Activated T-cell treated with anti-CD3 and anti-CD28 coated beads, Interleukin-2, amount 50 U/mL, for 1 hour (primary cell): ENCODE results near the gene OTUD4.
"Not testable (repeated sequence)": the region's sequence is repeated elsewhere in the genome, so short reads cannot be mapped to it uniquely, and the experiment has no call there.

Experiments
- DNase-seq: peaks from one replicate; pipeline ENCODE4 v3.0.0-alpha.2; 2020

OTUD4 gene

GRCh38 chr4:145177906-145178538 lies 2.4 kb downstream of the OTUD4 start:
- DNase-seq = no peak

DNA sequence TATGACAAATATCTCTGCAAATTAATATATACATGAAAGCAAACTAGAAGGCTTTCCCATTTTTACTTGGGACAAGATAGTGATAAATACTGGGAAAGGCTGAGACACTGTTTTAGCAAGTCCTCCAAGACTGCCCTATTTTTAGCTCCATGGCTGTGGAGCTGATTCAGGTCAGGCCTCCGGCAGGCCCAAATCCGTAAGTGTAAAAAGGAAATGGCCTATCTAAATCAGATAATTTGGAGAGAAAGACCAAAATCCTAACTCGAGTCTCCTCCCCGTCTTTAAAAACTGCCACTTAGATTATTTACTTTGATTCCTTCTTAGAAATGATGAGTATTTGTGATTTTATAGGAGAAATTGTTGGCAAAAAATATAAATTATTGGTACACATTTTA lies 2.9 kb downstream of the OTUD4 start:
- no peak for DNase-seq

DNA sequence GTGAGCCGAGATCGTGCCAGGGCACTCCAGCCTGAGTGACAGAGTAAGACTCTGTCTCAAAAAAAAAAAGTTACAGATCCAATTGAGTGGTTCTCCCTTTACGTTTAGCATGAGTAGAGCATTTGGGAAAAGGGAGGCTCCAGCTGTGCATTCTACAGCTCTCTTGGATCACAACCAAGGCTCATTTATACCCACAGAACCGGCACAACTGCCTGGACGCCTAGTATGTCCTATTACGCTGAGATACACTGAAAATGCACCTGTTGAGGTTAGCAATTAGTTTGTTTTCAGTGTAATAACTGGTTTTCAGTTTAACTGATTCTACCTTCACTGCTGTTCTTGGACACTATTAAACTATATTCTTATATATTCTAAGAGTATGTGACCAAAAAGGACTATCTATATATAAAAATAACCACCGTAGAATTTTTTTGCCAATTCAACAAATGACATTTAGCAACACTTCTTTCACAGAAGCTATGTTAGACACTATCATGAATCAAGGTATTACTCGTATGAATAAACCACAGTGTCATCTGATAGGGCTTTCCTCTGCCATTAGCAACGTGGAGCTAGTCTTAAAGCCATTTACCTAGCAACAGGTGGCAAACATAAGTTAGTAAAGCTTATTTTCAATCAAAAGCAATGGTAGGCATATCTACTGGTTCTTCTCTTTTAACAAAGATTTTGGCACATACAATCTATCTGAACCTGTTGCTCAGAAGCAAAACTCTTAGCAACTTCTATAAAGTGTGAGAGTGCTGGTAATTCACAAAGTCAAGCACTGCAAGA lies 3.6 kb downstream of the OTUD4 start:
- DNase-seq = no peak

DNA sequence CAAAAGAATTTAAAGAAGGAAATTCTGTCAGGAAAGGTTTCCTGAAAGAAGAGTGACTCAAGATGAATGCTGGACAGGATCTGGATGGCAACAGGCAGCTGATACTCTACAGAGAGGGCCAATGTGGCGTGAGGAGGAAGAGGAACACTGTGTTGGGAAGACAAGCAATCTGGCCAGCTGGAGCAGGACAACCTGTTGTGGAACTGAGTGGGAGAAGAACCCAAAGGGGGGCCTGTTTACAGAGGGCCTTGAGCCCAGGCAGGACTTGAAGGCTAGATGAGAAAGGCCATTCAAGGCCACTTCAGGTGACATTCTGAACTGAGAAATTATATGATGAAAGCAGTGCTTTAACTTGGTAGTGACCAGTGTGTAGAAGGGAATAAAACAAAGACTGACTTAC lies 8.5 kb downstream of the OTUD4 start:
- DNase-seq = no peak

DNA sequence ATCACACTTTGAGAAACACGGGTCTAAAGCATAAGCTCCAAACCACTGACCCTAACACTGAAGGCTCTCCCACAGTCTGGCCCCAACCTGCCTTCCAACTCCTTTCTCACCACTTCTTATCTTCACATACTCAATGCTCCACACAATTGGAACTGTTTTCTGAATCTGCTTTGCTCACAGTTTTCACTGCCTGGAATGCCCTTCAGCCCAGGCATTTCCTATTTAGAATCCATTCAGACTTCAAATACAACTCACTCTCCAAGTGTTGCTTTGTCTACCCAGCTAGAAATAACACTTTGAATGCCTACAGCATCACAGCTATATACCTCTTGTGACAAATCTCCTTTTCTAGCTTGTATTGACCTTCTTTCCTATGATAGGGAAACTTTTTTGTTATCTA lies 10.2 kb downstream of the OTUD4 start:
- no peak for DNase-seq

- no peak for DNase-seq
These were observed 11.7 kb downstream of the OTUD4 start for GRCh38 chr4:145168581-145169187.

DNA sequence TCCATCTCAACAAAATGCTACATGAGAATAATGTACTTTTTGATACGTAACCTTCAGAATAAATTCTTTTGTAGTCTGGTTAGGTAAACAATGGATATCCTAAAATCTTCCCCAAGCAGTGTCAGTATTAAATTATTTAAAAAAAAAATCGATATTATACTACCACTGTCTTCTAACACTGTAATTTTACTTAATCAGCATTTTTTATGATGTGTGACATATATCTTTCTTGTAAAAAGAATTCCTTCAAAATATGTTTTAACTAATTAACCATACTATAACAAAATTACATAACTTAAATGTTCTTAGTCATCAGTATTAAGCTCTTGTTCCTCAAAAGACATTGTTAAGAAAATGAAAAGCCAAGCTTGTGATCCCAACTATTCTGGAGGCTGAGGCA lies 12.5 kb downstream of the OTUD4 start:
- no peak for DNase-seq

- no peak for DNase-seq
These were observed 18.8 kb downstream of the OTUD4 start for GRCh38 chr4:145161549-145161948.

DNA sequence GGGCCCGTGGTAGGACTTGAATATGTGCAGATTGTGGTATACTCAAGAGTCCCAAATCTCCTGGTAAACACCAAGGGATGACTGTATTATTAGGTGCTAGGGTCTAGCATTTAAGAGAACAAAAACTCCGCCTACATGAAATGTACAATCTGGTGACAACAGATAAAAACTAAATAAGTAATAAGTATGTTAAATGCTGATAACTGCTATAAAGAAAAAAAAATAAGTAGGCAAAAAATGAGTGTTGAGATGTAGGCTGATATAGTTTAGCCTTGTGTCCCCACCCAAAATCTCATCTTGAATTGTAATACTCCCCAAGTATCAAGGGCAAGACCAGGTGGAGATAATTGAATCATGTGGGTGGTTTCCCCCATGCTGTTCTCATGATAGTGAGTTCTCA lies 23.4 kb downstream of the OTUD4 start:
- DNase-seq = no peak

- DNase-seq = no peak
These were observed 25.0 kb downstream of the OTUD4 start for GRCh38 chr4:145155268-145155870.

- no peak for DNase-seq
These were observed 25.8 kb downstream of the OTUD4 start for GRCh38 chr4:145154573-145154972.

- no peak for DNase-seq
These were observed 26.5 kb downstream of the OTUD4 start for GRCh38 chr4:145153904-145154298.

- DNase-seq = no peak
These were observed 27.0 kb downstream of the OTUD4 start for GRCh38 chr4:145153181-145153903.

DNA sequence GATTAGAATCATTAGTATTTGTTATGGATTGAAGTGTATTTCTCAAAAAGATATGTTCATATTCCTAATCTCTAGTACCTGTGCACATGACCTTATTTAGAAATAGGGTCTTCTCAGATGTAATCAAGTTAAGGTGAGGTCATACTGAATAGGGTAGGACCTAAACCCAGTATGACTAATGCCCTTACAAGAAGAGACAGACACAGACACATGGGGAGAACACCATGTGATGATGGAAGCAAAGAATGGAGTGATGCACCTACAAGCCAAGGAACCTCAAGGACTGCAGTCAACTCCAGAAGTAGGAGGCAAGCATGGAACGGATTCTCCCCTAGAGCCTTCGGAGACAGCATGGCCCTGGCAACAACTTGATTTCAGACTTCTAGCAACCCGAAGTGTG lies 31.4 kb downstream of the OTUD4 start:
- no peak for DNase-seq

DNA sequence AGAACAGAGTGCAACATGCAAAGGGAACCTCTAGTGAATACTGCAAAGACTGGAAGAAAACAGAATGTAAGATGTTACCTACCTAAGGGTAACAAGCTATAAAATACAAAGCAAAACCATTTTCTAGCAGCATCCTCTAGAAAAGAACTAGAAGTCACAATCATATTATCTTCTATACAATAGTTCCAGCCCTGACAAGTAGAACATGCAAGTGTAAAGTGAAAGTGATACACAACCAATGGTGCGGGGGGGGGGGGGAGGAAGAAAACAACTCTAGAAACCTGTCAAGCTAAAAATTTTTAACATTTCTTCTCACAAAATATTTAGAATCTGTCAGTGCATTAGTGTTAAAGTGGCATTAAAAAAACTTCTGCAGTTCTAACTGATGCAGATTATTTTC lies 44.2 kb downstream of the OTUD4 start:
- DNase-seq = not testable (repeated sequence)

DNA sequence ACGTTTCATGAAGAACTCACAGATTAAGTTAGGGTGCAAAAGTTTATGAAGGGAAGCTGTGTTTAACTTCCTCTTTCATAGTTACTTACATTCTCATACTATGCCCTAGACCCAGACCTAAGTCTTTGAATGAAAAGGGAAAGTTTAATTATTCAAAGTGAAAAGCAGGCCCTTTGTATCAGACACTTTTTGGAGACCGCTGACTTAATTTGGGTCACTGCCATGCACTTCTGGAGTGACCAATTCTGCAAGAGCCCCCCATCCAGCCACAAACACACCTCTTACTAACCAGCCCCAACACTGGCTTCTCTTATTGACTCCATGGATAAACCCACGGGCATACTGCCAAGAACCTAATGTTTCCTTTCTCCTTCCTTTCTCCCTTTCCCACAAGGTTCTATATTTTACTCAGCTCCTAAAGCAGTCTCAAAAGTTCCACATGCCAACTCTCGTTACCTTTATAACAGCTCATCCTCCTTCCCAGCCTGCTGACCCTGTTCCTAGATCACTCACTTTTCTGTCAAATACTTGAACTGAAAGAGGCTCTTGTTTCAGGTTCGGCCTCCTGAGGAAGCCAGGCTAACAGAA lies 47.8 kb downstream of the OTUD4 start:
- DNase-seq = no peak

DNA sequence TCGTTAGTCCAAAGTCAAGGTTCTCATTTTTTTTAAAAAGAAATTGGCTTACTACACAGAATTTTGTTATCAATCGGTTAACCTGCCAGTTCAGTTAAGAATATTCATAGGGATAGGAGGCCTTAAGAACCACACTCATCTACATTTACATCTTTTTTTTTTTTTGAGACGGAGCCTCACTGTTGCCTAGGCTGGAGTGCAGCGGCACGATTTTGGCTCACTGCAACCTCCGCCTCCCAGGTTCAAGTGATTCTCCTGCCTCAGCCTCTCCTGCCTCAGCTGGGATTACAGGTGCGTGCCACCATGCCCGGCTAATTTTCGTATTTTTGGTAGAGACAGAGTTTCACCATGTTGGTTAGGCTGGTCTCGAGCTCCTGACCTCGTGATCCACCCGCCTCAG lies 48.5 kb downstream of the OTUD4 start:
- no peak for DNase-seq

DNA sequence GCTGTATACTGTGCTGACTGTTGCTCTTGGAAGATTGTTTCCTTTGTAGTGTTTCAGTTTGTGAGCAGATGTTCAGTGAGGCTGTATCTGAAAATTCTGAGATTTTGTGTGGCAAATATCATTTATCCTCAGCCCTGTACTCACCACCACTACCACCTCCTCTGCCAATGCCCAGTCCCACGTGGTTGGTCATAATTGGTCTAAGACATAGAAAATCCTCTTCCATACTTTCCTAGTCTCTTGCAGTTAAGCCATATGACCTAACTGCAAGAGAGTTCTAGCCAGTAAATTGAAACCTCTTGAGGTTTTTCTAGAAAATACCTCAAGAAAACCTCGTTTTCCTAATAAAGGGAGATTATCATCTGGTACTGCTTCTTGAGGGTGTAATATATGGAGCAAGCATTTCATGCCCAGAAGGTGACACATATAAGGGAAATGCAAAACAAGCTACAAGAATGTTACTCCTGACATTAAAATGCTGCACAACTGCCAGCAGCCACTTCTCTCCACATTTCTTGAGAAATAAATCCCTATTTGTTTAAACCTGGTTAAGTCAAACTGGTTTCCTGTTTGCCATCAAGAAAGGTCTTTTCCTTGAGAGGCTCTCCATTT lies 49.5 kb downstream of the OTUD4 start:
- no peak for DNase-seq

DNA sequence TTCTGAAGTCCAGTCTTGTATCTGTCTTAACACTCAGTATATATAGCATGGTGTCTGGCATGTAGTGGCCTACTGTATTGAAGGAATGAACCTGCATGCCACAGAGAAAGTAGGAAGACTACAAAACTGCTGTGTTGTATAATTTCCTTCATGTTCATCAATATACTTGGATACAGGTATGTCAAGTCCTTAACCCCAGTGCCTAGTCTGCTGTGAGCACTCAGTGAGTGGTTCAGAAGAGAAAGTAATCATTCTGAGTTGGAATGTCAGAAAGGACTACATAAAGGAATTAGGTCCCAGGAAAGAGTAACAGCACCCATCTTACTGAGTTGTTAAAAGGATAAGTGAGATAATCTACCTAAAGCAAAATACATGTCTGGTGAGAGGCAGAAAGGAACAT lies 50.3 kb downstream of the OTUD4 start:
- DNase-seq = no peak

DNA sequence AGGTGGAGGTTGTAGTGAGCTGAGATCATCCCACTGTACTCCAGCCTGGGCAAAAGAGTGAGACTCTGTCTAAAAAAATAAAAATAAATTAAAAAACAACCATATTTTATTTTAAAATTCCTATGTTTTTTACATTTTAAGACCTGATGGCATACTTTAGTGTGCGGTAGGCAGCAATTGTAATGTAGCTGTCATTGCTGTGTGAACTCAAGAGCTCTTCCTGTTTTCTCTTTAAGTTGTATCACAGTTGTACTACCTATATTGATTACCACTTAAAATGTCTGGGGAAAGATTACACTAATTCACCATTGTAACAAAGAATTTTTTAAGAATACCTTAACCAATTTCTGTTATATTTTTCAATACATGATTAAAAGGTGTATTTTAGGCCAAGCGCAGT lies 55.0 kb downstream of the OTUD4 start:
- DNase-seq = no peak

GRCh38 chr4:145108128-145108527 lies 72.3 kb downstream of the OTUD4 start:
- DNase-seq = no peak

GRCh38 chr4:145107126-145107525 lies 73.3 kb downstream of the OTUD4 start:
- no peak for DNase-seq
